Left forelimb (tissue), 1 donor: ENCODE data around the gene SYMPK.
"Not testable (repeated sequence)": the region's sequence is repeated elsewhere in the genome, so short reads cannot be mapped to it uniquely, and the experiment has no call there.

ENCODE experiments used
- DNase-seq: peaks from one replicate; pipeline ENCODE4 v3.0.0-alpha.2; 2018; ENCODE audit warnings: low spot score

SYMPK gene

GRCh38 chr19:45885556-45886426 is 22.8 kb upstream of the SYMPK start, which contains the start of gene IRF2BP1:
Gene IRF2BP1, minus strand, starts transcription at chr19:45886141. Its CDS starts 367 bp downstream, at chr19:45885774.
- peak; percentile 95 for DNase-seq

- DNase-seq = no peak
Measured at GRCh38 chr19:45884682-45885555, 22.0 kb upstream of the SYMPK start.

- no peak for DNase-seq
Measured at GRCh38 chr19:45883881-45884681, 21.1 kb upstream of the SYMPK start.

GRCh38 chr19:45883586-45883880 is 20.6 kb upstream of the SYMPK start:
- DNase-seq = no peak

- DNase-seq = no peak
Measured at GRCh38 chr19:45882652-45883585, 20.0 kb upstream of the SYMPK start.

- no peak for DNase-seq
Measured at GRCh38 chr19:45881909-45882528, 19.1 kb upstream of the SYMPK start.

GRCh38 chr19:45881082-45881908 is 18.3 kb upstream of the SYMPK start:
- DNase-seq = no peak

- no peak for DNase-seq
Measured at GRCh38 chr19:45879971-45880370, 17.0 kb upstream of the SYMPK start.

GRCh38 chr19:45879055-45879454 is 16.1 kb upstream of the SYMPK start:
- no peak for DNase-seq

GRCh38 chr19:45878043-45878794 is 15.3 kb upstream of the SYMPK start:
- no peak for DNase-seq

GRCh38 chr19:45876411-45877197 is 13.7 kb upstream of the SYMPK start:
- DNase-seq = no peak

- no peak for DNase-seq
Measured at GRCh38 chr19:45876161-45876410, 13.1 kb upstream of the SYMPK start.

GRCh38 chr19:45874620-45874966 is 11.6 kb upstream of the SYMPK start:
- no peak for DNase-seq

- DNase-seq = no peak
Measured at GRCh38 chr19:45873219-45873772, 10.3 kb upstream of the SYMPK start.

- no peak for DNase-seq
Measured at GRCh38 chr19:45872095-45872919, 9.4 kb upstream of the SYMPK start.

- no peak for DNase-seq
Measured at GRCh38 chr19:45870798-45871197, 7.9 kb upstream of the SYMPK start.

GRCh38 chr19:45867241-45867640 is 4.3 kb upstream of the SYMPK start:
- not testable (repeated sequence) for DNase-seq
